ENCODE data around the gene SPACA9. TPM values are rescaled to one million over a fixed set of nuclear protein-coding genes. Genes with fewer than 3 reads are reported as not detected.

Gene SPACA9
- total and polyA plus RNA-seq, 2 donors, result 4.6 to 5.8 TPM

- H3K27me3 ChIP-seq (ENCODE audit: control insufficient read depth in 2 of 2, insufficient read depth in 1 of 2, low read length in 1 of 2), result no peaks in the 10 kb centered on the region
Observed at GRCh38 chr9:132894862-132895835, 16.5 kb downstream of the SPACA9 start.

DNA sequence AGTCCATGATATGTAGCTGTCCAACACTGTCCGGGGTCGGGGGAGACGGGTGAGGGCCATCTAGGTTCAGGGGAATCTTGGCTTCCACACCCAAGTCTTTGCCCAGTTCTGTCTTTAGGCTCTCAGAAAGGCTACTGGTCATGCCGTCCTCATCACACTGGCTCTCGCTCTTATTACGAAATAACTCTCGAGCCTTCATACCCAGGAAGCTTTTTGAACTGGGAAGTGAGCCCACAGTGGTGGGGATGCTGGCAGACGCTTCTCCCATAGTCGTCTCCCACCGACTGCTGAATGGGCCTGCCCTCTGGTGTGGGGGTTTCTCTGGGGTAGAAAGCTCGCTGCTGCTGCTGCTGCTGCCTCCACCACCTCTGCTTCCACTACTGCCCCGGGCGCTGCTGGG is 17.6 kb downstream of the SPACA9 start:
- no peaks in the 10 kb centered on the region for H3K9me3 ChIP-seq (ENCODE audit: control insufficient read depth in 2 of 2, insufficient read depth in 1 of 2, low read length in 1 of 2)
- WGBS, result 99% methylated on average over 13 of the region's 13 CpGs
- no peaks in the 10 kb centered on the region for H3K27me3 ChIP-seq (ENCODE audit: control insufficient read depth in 2 of 2, insufficient read depth in 1 of 2, low read length in 1 of 2)
- H3K27ac ChIP-seq (ENCODE audit: low read depth in 1 of 2, low read length in 1 of 2), result no peak overlapping the region
- DNase-seq (ENCODE audit: low read depth in 6 of 9, low spot score in 9 of 9), result no peak
- H3K36me3 ChIP-seq (ENCODE audit: control insufficient read depth in 2 of 2, insufficient read depth in 2 of 2, low read length in 1 of 2), result peaks cover 69 to 70% of the 10 kb centered on the region in 2 donors
- H3K4me1 ChIP-seq (ENCODE audit: control insufficient read depth in 2 of 2, insufficient read depth in 2 of 2, low read length in 2 of 2), result peaks cover 2 to 9% of the 10 kb centered on the region in 2 donors
- no peak overlapping the region for H3K4me3 ChIP-seq (ENCODE audit: low read length in 2 of 2)

More at GRCh38 chr9:132894862-132895835, 16.5 kb downstream of the SPACA9 start:
- Histone ChIP-seq H3K9me3 (ENCODE audit: control insufficient read depth in 2 of 2, insufficient read depth in 1 of 2, low read length in 1 of 2) (no peaks in the 10 kb centered on the region), H3K36me3 (ENCODE audit: control insufficient read depth in 2 of 2, insufficient read depth in 2 of 2, low read length in 1 of 2) (peaks cover 59 to 62% of the 10 kb centered on the region in 2 donors), H3K4me1 (ENCODE audit: control insufficient read depth in 2 of 2, insufficient read depth in 2 of 2, low read length in 2 of 2) (no peaks in the 10 kb centered on the region), H3K27ac (ENCODE audit: low read depth in 1 of 2, low read length in 1 of 2) (no peak overlapping the region), H3K4me3 (ENCODE audit: low read length in 2 of 2) (no peak overlapping the region)
- DNase-seq (ENCODE audit: low read depth in 6 of 9, low spot score in 9 of 9), result no peak
- whole genome bisulfite sequencing, result 97% methylated on average over 9 of the region's 9 CpGs

DNA sequence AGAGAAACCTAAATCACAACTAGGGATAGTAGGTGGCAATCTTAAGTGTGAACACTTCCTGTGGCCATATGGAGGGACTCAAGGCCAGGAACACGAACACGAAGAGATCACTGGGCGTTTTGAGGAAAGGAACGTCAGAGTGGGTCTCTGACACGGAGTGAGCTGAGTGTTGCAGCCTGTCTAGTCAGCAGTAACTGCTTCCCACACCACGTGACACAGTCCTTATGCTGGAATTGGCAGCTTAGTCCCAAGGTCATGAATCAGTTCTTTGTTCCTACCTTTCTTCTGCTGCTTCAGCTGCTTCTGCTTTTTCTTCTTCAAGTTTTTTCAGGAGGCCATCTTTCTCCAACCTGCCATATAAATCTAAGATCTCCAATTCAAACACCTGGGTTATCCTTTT is 18.2 kb downstream of the SPACA9 start:
- peaks cover 72 to 73% of the 10 kb centered on the region in 2 donors for H3K36me3 ChIP-seq (ENCODE audit: control insufficient read depth in 2 of 2, insufficient read depth in 2 of 2, low read length in 1 of 2)
- H3K4me3 ChIP-seq (ENCODE audit: low read length in 2 of 2), result no peak overlapping the region
- 98% methylated on average over 6 of the region's 6 CpGs for WGBS
- H3K4me1 ChIP-seq (ENCODE audit: control insufficient read depth in 2 of 2, insufficient read depth in 2 of 2, low read length in 2 of 2), result peaks cover 6 to 15% of the 10 kb centered on the region in 2 donors
- no peaks in the 10 kb centered on the region for H3K27me3 ChIP-seq (ENCODE audit: control insufficient read depth in 2 of 2, insufficient read depth in 1 of 2, low read length in 1 of 2)
- no peak for DNase-seq (ENCODE audit: low read depth in 6 of 9, low spot score in 9 of 9)
- no peak overlapping the region for H3K27ac ChIP-seq (ENCODE audit: low read depth in 1 of 2, low read length in 1 of 2)
- no peaks in the 10 kb centered on the region for H3K9me3 ChIP-seq (ENCODE audit: control insufficient read depth in 2 of 2, insufficient read depth in 1 of 2, low read length in 1 of 2)

- Histone ChIP-seq H3K4me3 (ENCODE audit: low read length in 2 of 2) (no peak overlapping the region), H3K27ac (ENCODE audit: low read depth in 1 of 2, low read length in 1 of 2) (no peak overlapping the region), H3K36me3 (ENCODE audit: control insufficient read depth in 2 of 2, insufficient read depth in 2 of 2, low read length in 1 of 2) (peaks cover 70% of the 10 kb centered on the region in 2 donors), H3K4me1 (ENCODE audit: control insufficient read depth in 2 of 2, insufficient read depth in 2 of 2, low read length in 2 of 2) (peaks cover 6 to 15% of the 10 kb centered on the region in 2 donors), H3K27me3 (ENCODE audit: control insufficient read depth in 2 of 2, insufficient read depth in 1 of 2, low read length in 1 of 2) (no peaks in the 10 kb centered on the region), H3K9me3 (ENCODE audit: control insufficient read depth in 2 of 2, insufficient read depth in 1 of 2, low read length in 1 of 2) (no peaks in the 10 kb centered on the region)
- 97% methylated on average over 7 of the region's 7 CpGs for WGBS
- DNase-seq (ENCODE audit: low read depth in 6 of 9, low spot score in 9 of 9), result no peak
Observed at GRCh38 chr9:132898051-132898450, 19.4 kb downstream of the SPACA9 start.

DNA sequence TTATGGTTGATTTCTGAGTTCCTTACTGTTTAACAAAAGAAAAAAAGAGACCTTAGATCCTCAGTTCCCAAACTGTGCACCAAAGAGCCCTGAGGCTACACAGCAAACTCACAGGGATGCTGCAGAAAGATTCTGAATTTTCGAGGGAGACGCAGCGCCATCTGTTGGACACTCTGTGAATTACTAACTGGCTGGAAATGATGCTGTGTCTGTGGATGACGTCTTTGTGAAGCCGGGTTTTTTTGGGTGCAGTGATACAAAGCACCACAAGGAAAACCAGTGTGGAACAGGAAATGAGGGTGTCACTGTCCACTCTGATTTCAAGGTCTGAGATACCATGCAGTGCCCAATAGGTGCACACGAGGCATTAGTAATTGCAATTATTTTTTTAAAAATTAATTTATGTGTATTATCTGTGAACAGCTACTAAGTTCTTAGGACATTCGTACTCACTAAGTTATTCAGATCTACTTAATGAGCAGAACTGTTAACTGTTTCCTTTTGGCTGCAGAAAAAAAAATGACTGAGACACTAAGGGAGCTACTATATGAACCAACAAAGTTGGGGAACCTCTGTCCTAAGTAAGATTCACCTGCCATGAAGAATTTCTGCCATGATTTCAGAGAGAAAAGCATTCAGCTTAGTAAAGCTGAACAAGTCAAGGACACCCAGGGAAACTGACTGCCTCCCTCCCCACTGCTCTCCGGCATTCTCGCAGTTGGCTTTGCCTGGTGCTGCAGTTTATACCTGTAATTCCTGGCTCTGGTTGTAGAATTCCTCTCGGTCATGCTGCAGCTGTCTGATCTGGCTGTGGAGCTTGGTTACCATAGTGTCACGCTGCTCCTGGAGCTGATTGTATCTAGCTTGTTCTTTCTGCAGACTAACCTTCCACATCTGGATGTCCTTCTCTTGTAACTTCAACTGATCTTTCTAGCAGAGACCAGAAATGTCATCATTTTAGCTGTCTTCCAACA is 23.4 kb downstream of the SPACA9 start:
- peak; percentile 63 to 94 (median 88) for DNase-seq (ENCODE audit: low read depth in 6 of 9, low spot score in 9 of 9)
- Histone ChIP-seq H3K36me3 (ENCODE audit: control insufficient read depth in 2 of 2, insufficient read depth in 2 of 2, low read length in 1 of 2) (peaks cover 66 to 68% of the 10 kb centered on the region in 2 donors), H3K4me3 (ENCODE audit: low read length in 2 of 2) (no peak overlapping the region), H3K27me3 (ENCODE audit: control insufficient read depth in 2 of 2, insufficient read depth in 1 of 2, low read length in 1 of 2) (no peaks in the 10 kb centered on the region), H3K27ac (ENCODE audit: low read depth in 1 of 2, low read length in 1 of 2) (no peak overlapping the region), H3K4me1 (ENCODE audit: control insufficient read depth in 2 of 2, insufficient read depth in 2 of 2, low read length in 2 of 2) (peaks cover 6 to 20% of the 10 kb centered on the region in 2 donors), H3K9me3 (ENCODE audit: control insufficient read depth in 2 of 2, insufficient read depth in 1 of 2, low read length in 1 of 2) (no peaks in the 10 kb centered on the region)
- WGBS, result 52% methylated on average over 11 of the region's 11 CpGs

DNA sequence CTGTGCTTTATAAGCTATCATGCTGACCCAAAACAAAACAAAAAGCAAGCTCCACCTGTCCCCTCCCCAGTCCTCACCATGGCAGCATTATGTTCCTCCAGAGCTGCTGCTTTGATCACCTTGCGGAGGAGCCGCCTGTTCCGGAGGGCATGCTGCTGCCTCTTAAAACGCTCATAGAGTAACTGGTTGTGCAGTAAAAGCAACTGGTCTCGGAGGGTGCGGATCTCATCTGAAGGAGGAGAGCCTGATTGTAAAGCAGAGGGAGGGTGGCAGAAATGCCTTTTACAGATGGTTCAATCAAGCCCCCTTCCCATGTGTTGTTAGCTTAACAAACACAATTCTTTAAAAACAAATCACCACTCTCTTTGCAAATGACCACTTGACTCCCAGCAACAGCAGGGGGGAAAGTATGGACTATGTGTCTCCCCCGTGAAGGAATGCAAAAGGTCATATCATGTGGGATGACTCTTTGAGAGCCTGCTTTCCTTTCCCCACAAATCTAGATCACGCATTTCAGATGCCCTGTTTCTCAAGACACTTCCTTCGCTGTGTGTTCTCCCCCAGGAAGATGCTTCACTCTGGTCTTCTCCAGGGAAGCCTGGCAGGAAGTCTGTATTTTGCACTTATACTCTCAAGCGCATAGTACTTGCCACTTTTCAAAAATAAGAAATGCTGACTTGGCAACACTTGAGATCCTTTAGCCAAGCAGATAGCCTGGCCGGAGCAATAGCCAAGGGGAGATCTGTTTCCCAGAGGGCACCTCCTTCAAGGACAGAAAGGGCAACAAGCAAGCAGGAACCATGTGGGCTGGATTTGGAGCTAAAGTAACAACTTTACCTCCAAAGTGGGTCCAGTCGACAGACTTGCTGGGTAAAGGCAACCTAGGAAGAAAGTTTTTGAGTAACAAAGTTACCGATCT is 25.1 kb downstream of the SPACA9 start:
- WGBS, result 96% methylated on average over 13 of the region's 13 CpGs
- Histone ChIP-seq H3K27me3 (ENCODE audit: control insufficient read depth in 2 of 2, insufficient read depth in 1 of 2, low read length in 1 of 2) (no peaks in the 10 kb centered on the region), H3K4me3 (ENCODE audit: low read length in 2 of 2) (no peak overlapping the region), H3K27ac (ENCODE audit: low read depth in 1 of 2, low read length in 1 of 2) (no peak overlapping the region), H3K36me3 (ENCODE audit: control insufficient read depth in 2 of 2, insufficient read depth in 2 of 2, low read length in 1 of 2) (peaks cover 55 to 57% of the 10 kb centered on the region in 2 donors), H3K4me1 (ENCODE audit: control insufficient read depth in 2 of 2, insufficient read depth in 2 of 2, low read length in 2 of 2) (peaks cover 9 to 25% of the 10 kb centered on the region in 2 donors), H3K9me3 (ENCODE audit: control insufficient read depth in 2 of 2, insufficient read depth in 1 of 2, low read length in 1 of 2) (no peaks in the 10 kb centered on the region)
- DNase-seq (ENCODE audit: low read depth in 6 of 9, low spot score in 9 of 9), result no peak

- WGBS, result 97% methylated on average over 12 of the region's 12 CpGs
- Histone ChIP-seq H3K4me1 (ENCODE audit: control insufficient read depth in 2 of 2, insufficient read depth in 2 of 2, low read length in 2 of 2) (peaks cover 9 to 23% of the 10 kb centered on the region in 2 donors), H3K36me3 (ENCODE audit: control insufficient read depth in 2 of 2, insufficient read depth in 2 of 2, low read length in 1 of 2) (peaks cover 48 to 52% of the 10 kb centered on the region in 2 donors), H3K4me3 (ENCODE audit: low read length in 2 of 2) (no peak overlapping the region), H3K9me3 (ENCODE audit: control insufficient read depth in 2 of 2, insufficient read depth in 1 of 2, low read length in 1 of 2) (no peaks in the 10 kb centered on the region), H3K27me3 (ENCODE audit: control insufficient read depth in 2 of 2, insufficient read depth in 1 of 2, low read length in 1 of 2) (no peaks in the 10 kb centered on the region), H3K27ac (ENCODE audit: low read depth in 1 of 2, low read length in 1 of 2) (no peak overlapping the region)
- no peak for DNase-seq (ENCODE audit: low read depth in 6 of 9, low spot score in 9 of 9)
Observed at GRCh38 chr9:132905726-132906125, 27.0 kb downstream of the SPACA9 start.

DNA sequence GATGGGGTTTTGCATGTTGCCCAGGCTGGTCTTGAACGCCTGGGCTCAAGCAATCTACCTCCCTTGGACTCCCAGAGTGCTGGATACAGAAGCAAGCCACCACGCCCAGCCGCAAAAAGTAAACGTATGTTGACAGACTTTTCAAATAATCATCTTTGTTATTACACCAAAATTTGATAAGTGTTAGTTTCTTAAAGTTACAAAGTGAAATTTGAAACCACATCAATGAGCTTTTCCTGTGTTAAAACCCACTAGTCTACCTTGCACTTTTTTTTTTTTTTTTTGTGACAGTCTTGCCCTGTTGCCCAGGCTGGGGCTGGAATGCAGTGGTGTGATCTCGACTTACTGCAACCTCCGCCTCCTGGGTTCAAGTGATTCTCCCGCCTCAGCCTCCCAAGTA is 29.9 kb downstream of the SPACA9 start:
- H3K27ac ChIP-seq (ENCODE audit: low read depth in 1 of 2, low read length in 1 of 2), result no peak overlapping the region
- peaks cover 48 to 51% of the 10 kb centered on the region in 2 donors for H3K36me3 ChIP-seq (ENCODE audit: control insufficient read depth in 2 of 2, insufficient read depth in 2 of 2, low read length in 1 of 2)
- DNase-seq (ENCODE audit: low read depth in 6 of 9, low spot score in 9 of 9), result peak in 1 of 9 donors; percentile 41
- no peaks in the 10 kb centered on the region for H3K27me3 ChIP-seq (ENCODE audit: control insufficient read depth in 2 of 2, insufficient read depth in 1 of 2, low read length in 1 of 2)
- H3K9me3 ChIP-seq (ENCODE audit: control insufficient read depth in 2 of 2, insufficient read depth in 1 of 2, low read length in 1 of 2), result no peaks in the 10 kb centered on the region
- 75% methylated on average over 7 of the region's 7 CpGs for WGBS
- H3K4me3 ChIP-seq (ENCODE audit: low read length in 2 of 2), result no peak overlapping the region
- peaks cover 3 to 12% of the 10 kb centered on the region in 2 donors for H3K4me1 ChIP-seq (ENCODE audit: control insufficient read depth in 2 of 2, insufficient read depth in 2 of 2, low read length in 2 of 2)
